ENCODE data around the gene HOXC9.

DNA sequence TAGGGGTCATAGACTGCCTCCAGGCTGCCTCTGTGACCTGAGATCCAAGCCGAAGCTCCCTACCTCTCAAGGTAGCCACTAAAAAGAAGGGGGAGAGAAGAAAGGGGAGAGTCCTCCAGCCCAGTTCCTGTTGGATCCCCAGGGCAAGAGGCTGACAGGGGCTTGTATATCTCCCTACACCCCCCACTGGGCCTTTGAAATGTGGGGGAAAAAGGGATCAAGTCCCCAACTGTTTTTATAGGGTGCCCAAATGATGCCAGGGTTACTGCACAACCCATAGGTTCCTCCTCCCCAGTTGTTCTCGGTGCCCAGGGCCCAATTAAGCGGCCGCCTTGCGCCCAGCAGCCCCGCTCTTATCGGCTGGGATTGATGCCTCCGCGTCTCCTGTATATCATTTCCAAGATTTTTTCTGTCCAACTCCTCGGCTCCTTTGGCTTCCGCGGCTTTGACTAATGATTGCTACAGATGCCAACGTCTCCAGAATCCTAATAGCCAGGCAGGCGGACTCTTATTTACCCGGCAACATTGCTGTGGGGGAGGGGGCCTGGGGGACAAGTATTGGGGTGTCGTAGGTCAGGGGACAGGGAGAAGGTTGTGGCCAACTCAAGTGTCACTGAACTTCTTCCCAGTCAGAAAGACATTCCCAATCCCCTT is 46.0 kb downstream of the HOXC9 start:
- TF ChIP-seq CTCF (IDR thresholded peaks at IDR 0.05) (no peak), PHF8 (IDR thresholded peaks at IDR 0.05; ENCODE audit: borderline replicate concordance, low read depth) (no peak), ESRRA (IDR thresholded peaks at IDR 0.05; ENCODE audit: borderline replicate concordance, low read length) (no peak), TFCP2L1 (CRISPR knock-in tag; IDR thresholded peaks at IDR 0.05) (no peak), MAZ (IDR thresholded peaks at IDR 0.05; ENCODE audit: borderline replicate concordance, low read depth, low read length) (no peak), POLR2A (IDR thresholded peaks at IDR 0.05; ENCODE audit: low read length) (no peak), CEBPB (IDR thresholded peaks at IDR 0.05) (no peak), POLR2AphosphoS2 (conservative IDR thresholded peaks at IDR 0.05; ENCODE audit: low read length) (no peak), HDAC2 (IDR thresholded peaks at IDR 0.05) (no peak)
- TF ChIP-seq, protein P1, sequence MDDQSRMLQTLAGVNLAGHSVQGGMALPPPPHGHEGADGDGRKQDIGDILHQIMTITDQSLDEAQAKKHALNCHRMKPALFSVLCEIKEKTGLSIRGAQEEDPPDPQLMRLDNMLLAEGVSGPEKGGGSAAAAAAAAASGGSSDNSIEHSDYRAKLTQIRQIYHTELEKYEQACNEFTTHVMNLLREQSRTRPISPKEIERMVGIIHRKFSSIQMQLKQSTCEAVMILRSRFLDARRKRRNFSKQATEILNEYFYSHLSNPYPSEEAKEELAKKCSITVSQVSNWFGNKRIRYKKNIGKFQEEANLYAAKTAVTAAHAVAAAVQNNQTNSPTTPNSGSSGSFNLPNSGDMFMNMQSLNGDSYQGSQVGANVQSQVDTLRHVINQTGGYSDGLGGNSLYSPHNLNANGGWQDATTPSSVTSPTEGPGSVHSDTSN (IDR thresholded peaks at IDR 0.05) = no peak
- TF ChIP-seq, protein P2, sequence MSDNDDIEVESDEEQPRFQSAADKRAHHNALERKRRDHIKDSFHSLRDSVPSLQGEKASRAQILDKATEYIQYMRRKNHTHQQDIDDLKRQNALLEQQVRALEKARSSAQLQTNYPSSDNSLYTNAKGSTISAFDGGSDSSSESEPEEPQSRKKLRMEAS (IDR thresholded peaks at IDR 0.05) = no peak
